Stomach (tissue), 9 donors: ENCODE measurements around the gene TECPR2. TPM values are rescaled to one million over a fixed set of nuclear protein-coding genes. Genes with fewer than 3 reads are reported as not detected.
A peak's percentile ranks its signal among the peaks of the same experiment; 100 is the strongest.

Experiments
- DNase-seq, 2 donors: peaks; one replicate each; pipeline versions ENCODE4 v3.0.0 to v3.0.0-alpha.2; 2013 to 2019
- H3K27ac ChIP-seq, 5 donors: fragments of 200-600 bp in 4 of 5; sonication (generic) in 4 of 5; one replicate each; pipeline ENCODE4 v1.5.1; 2013 to 2019; ENCODE audit warnings: mild to moderate bottlenecking in 1 of 5, moderate library complexity in 1 of 5
- H3K27me3 ChIP-seq, 3 donors: fragments of 200-600 bp; sonication (generic); one replicate each; pipeline ENCODE4 v1.5.1; 2017 to 2019; ENCODE audit warnings: mixed run types in 1 of 3
- H3K36me3 ChIP-seq, 4 donors: fragments of 200-600 bp; sonication (generic); 1 replicate in 3 of 4; 2 replicates in 1 of 4; pipeline ENCODE4 v1.5.1; 2016 to 2019
- H3K4me1 ChIP-seq, 4 donors: fragments of 200-600 bp; sonication (generic); one replicate each; pipeline ENCODE4 v1.5.1; 2016 to 2019
- H3K4me3 ChIP-seq, 4 donors: fragments of 200-600 bp; sonication (generic) in 3 of 4; one replicate each; pipeline ENCODE4 v1.5.1; 2016 to 2019; ENCODE audit warnings: mild to moderate bottlenecking in 1 of 4
- H3K9me3 ChIP-seq, 4 donors: fragments of 200-600 bp; sonication (generic); one replicate each; pipeline ENCODE4 v1.5.1; 2016 to 2019
- CTCF ChIP-seq, 7 experiments: fragments of 450-650 bp in 4 of 7; fragments of 200-600 bp in 3 of 7; sonication (generic) in 3 of 7; IDR thresholded peaks; one replicate each; pipeline ENCODE4 v1.5.1; 2016 to 2019; ENCODE audit warnings: antibody characterized with exemption in 7 of 7, control low read depth in 2 of 7, mild to moderate bottlenecking in 1 of 7
- EP300 ChIP-seq: sonication (generic); formaldehyde crosslinking; IDR thresholded peaks from one replicate; pipeline ENCODE4 v1.6.1; 2017; ENCODE audit warnings: antibody characterized with exemption
- POLR2A ChIP-seq, 4 donors: fragments of 450-650 bp; IDR thresholded peaks; one replicate each; pipeline ENCODE4 v1.6.1; 2016; ENCODE audit warnings: antibody characterized with exemption in 4 of 4, control low read depth in 2 of 4, mild to moderate bottlenecking in 1 of 4, moderate library complexity in 1 of 4
- POLR2AphosphoS5 ChIP-seq, 3 donors: sonication (generic); formaldehyde crosslinking; IDR thresholded peaks; one replicate each; pipeline ENCODE4 v1.6.1; 2016; ENCODE audit warnings: antibody characterized with exemption in 3 of 3
- WGBS, 5 donors: extraction: QIAGEN DNeasy Blood & Tissue Kit in 3 of 5; methylation state at CpG; one replicate each; pipeline versions ENCODE4 v1.1.5 to v1.1.7; 2013 to 2018; 5-methylcytosine and 5-hydroxymethylcytosine counted together
- intact Hi-C: fragments of 100-400 bp; cut with DNase I; formaldehyde crosslinking; loops from one replicate; pipeline ENCODE4 v1.15.1; 2023; ENCODE audit warnings: low total_unique reads
- polyA plus RNA-seq, 3 donors: library from polyadenylated mRNA; stranded (reverse); fragments of 200-250 nt; gene quantifications; one replicate each; pipeline ENCODE4 v1.2.3, GENCODE V29; 2013
- total RNA-seq, 5 donors: library from RNA; depleted of rRNA; stranded (reverse); fragments of >200 nt; gene quantifications; one replicate each; pipeline versions ENCODE4 v1.1.0 to v1.2.3, GENCODE V29; 2014 to 2016
- donor health status: healthy with polysubstance abuse.
- donor health status: Bipolar disorder and iron deficiency.
- donor health status: healthy.

TECPR2 gene
- total and polyA plus RNA-seq, 8 donors: 2.6 to 110 (median 11.1) TPM

DNA sequence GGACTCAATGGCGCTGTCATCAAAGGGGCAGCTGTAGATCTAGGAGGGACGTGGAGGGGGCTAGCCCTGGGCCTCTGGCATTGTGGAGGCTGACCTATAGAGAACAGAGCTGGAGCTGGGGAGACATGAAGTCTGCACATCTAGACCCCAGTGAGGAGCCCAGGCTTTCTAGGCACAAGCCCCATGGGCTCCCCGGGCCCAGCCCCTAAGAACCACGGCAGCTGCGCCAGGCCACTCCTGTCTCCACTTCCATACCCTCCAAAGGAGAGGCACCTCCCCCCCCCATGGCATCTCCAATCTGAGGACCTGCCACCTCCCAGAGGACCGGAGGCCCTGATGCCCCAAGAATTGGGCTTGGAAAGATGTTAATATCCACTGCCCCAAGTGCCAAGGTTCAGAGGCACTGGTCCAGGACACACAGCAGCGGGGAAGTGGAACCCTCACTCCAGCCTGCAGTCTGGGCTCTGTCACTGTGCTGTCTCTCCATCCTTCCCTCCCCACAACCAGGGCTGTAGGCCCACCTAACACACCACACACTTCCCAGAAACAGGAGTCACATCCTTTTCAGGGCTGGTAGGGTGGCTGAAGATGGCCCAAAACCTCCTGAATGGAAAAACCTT, 142.4 kb downstream of the TECPR2 start:
- Histone ChIP-seq H3K4me3 (no peak overlapping the region), H3K27ac (peak overlapping the region in 2 of 5 donors; percentile 4 to 22), H3K36me3 (peaks cover 8 to 30% (median 25%) of the 10 kb centered on the region in 4 donors), H3K4me1 (peaks cover 6 to 26% (median 17%) of the 10 kb centered on the region in 4 donors), H3K27me3 (no peaks in the 10 kb centered on the region), H3K9me3 (no peaks in the 10 kb centered on the region)
- intact Hi-C loops: no loop called here
- TF ChIP-seq CTCF (IDR thresholded peaks at IDR 0.05) (no peak), EP300 (no peak), POLR2AphosphoS5 (IDR thresholded peaks at IDR 0.05) (no peak), POLR2A (IDR thresholded peaks at IDR 0.05) (no peak)
- 74 to 96% (median 79%) methylated on average over 3 to 7 of the region's 7 CpGs for WGBS, 5 donors
- no peak for DNase-seq

DNA sequence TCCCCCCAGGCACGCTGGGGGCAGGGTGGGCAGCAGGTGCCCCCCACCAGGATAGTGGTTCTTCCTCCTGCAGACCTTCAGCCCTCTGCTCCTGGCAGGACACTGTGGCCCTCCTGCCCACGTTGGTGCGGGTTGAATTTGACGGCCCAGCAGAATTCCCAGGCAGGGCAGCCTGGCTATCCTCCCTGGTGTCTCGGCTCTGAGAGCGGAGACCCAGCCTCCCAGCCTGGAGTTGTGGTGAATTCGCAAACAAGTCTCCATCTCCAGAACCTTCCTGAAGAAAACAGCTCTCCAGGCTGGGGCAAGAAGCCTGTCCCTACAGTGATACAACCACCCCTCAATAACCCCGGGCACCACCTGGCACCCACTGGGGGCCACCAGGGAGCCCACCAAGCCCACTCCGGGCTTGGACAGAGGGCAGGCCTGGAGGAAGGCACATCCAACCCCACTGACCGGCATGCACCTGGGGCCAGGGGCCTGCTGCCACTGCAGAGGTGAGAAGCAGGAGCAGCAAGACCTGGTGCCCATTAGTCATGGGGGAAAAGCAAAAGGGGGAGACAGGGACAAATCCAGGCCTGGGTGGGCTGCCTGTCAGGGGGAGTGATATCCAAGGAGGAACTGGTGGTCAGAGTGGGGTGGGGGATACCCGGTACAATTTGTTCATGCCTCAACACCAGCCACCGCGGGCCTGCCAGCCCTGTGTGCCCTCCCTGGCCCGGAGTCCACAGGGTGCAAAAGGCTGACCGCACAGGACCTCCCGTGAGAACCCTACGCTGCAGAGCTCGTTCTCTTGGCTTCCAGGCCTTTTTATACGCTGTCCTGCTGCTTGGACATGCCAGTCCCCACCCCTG, 143.3 kb downstream of the TECPR2 start:
- Histone ChIP-seq H3K36me3 (peaks cover 8 to 22% (median 21%) of the 10 kb centered on the region in 4 donors), H3K4me3 (no peak overlapping the region), H3K27ac (peak overlapping the region in 1 of 5 donors; percentile 22), H3K4me1 (peaks cover 15 to 32% (median 26%) of the 10 kb centered on the region in 4 donors), H3K27me3 (no peaks in the 10 kb centered on the region), H3K9me3 (no peaks in the 10 kb centered on the region)
- intact Hi-C loops: no loop called here
- no peak for TF ChIP-seq EP300
- no peak for TF ChIP-seq CTCF (IDR thresholded peaks at IDR 0.05)
- no peak for TF ChIP-seq POLR2AphosphoS5 (IDR thresholded peaks at IDR 0.05)
- TF ChIP-seq POLR2A (IDR thresholded peaks at IDR 0.05): no peak
- DNase-seq: no peak
- WGBS, 5 donors: 87 to 96% (median 94%) methylated on average over 13 to 19 of the region's 19 CpGs

GRCh38 chr14:102506626-102506925, 143.8 kb downstream of the TECPR2 start:
- Histone ChIP-seq H3K4me3 (no peak overlapping the region), H3K4me1 (peaks cover 18 to 38% (median 29%) of the 10 kb centered on the region in 4 donors), H3K9me3 (no peaks in the 10 kb centered on the region), H3K27ac (no peak overlapping the region), H3K27me3 (no peaks in the 10 kb centered on the region), H3K36me3 (peaks cover 8 to 22% (median 20%) of the 10 kb centered on the region in 4 donors)
- WGBS, 5 donors: 94 to 98% (median 95%) methylated on average over 6 to 11 of the region's 11 CpGs
- no peak for TF ChIP-seq EP300
- no peak for TF ChIP-seq CTCF (IDR thresholded peaks at IDR 0.05)
- intact Hi-C loops: no loop called here
- no peak for DNase-seq

GRCh38 chr14:102507081-102507856, 144.5 kb downstream of the TECPR2 start:
- no peaks in the 10 kb centered on the region for H3K27me3 ChIP-seq
- peaks cover 18 to 41% (median 32%) of the 10 kb centered on the region in 4 donors for H3K4me1 ChIP-seq
- 85 to 94% (median 91%) methylated on average over 63 to 115 of the region's 115 CpGs for WGBS, 5 donors
- H3K27ac ChIP-seq: peak overlapping the region in 1 of 5 donors; percentile 93
- no peak overlapping the region for H3K4me3 ChIP-seq
- TF ChIP-seq CTCF (IDR thresholded peaks at IDR 0.05): no peak
- TF ChIP-seq POLR2A (IDR thresholded peaks at IDR 0.05): no peak
- TF ChIP-seq POLR2AphosphoS5 (IDR thresholded peaks at IDR 0.05): no peak
- TF ChIP-seq EP300: no peak
- peaks cover 8 to 22% (median 20%) of the 10 kb centered on the region in 4 donors for H3K36me3 ChIP-seq
- intact Hi-C loops: no loop called here
- H3K9me3 ChIP-seq: no peaks in the 10 kb centered on the region
- DNase-seq: peak in 1 of 2 donors; percentile 65
